Gastrocnemius medialis (tissue), 4 donors: ENCODE results near the gene ZDHHC13. TPM values are rescaled to one million over a fixed set of nuclear protein-coding genes. Genes with fewer than 3 reads are reported as not detected.

ENCODE experiments used
- ATAC-seq, 2 donors: fragments of 150-250 bp; one replicate each; pipeline ENCODE4 v1.9.1; 2016
- DNase-seq, 2 donors: peaks; one replicate each; pipeline ENCODE4 v3.0.0-alpha.2; 2019
- H3K27ac ChIP-seq, 4 donors: fragments of 200-600 bp; sonication (generic); 1 replicate in 1 of 4; 2 replicates in 3 of 4; pipeline ENCODE4 v1.5.1; 2016 to 2018; ENCODE audit warnings: mild to moderate bottlenecking in 2 of 4, moderate library complexity in 1 of 4
- H3K27me3 ChIP-seq, 3 donors: fragments of 200-600 bp; sonication (generic) in 2 of 3; 1 replicate in 1 of 3; 2 replicates in 2 of 3; pipeline versions ENCODE4 v1.5.1 to v1.6.0; 2016 to 2019; ENCODE audit warnings: mild to moderate bottlenecking in 1 of 3, moderate library complexity in 1 of 3
- H3K36me3 ChIP-seq, 2 donors: fragments of 200-600 bp; sonication (generic) in 1 of 2; one replicate each; pipeline ENCODE4 v1.5.1; 2017 to 2018
- H3K4me1 ChIP-seq, 2 donors: fragments of 200-600 bp; sonication (generic) in 1 of 2; one replicate each; pipeline ENCODE4 v1.5.1; 2016 to 2017; ENCODE audit warnings: mild to moderate bottlenecking in 2 of 2
- H3K4me3 ChIP-seq, 4 donors: fragments of 200-600 bp; sonication (generic) in 3 of 4; 1 replicate in 1 of 4; 2 replicates in 3 of 4; pipeline ENCODE4 v1.5.1; 2016 to 2019; ENCODE audit warnings: mild to moderate bottlenecking in 2 of 4
- H3K9me3 ChIP-seq, 3 donors: fragments of 200-600 bp; sonication (generic) in 2 of 3; 1 replicate in 1 of 3; 2 replicates in 2 of 3; pipeline ENCODE4 v1.5.1; 2016 to 2019
- CTCF ChIP-seq, 5 experiments: fragments of 450-650 bp in 3 of 5; fragments of 200-600 bp in 2 of 5; sonication (generic) in 2 of 5; IDR thresholded peaks in 4 of 5; conservative IDR thresholded peaks in 1 of 5; 1 replicate in 4 of 5; 2 replicates in 1 of 5; pipeline ENCODE4 v1.5.1; 2016 to 2019; ENCODE audit warnings: antibody characterized with exemption in 5 of 5, mild to moderate bottlenecking in 3 of 5, moderate library complexity in 3 of 5
- POLR2A ChIP-seq, 2 donors: fragments of 450-650 bp; IDR thresholded peaks; one replicate each; pipeline ENCODE4 v1.6.1; 2017; ENCODE audit warnings: antibody characterized with exemption in 2 of 2, mild to moderate bottlenecking in 2 of 2, moderate library complexity in 2 of 2
- in situ Hi-C, 4 donors: fragments of 200-750 bp; cut with MboI; loops; one replicate each; pipeline versions ENCODE4 v1.15.0 to v1.8.0; 2017; ENCODE audit warnings: low sequenced_read_pairs in 4 of 4
- intact Hi-C: fragments of 100-400 bp; cut with DNase I; formaldehyde crosslinking; loops from one replicate; pipeline ENCODE4 v1.15.1; 2023; ENCODE audit warnings: low total_unique reads
- total RNA-seq, 4 donors: library from RNA; depleted of rRNA; stranded (reverse); fragments of >200 nt; gene quantifications; one replicate each; pipeline versions ENCODE4 v1.1.0 to v1.2.3, GENCODE V29; 2016

The ZDHHC13 gene
- total RNA-seq, 4 donors from 2014 or later: 1.4 to 6.4 (median 3.5) TPM

- peak; percentile 94 to 99 for ATAC-seq
- in situ Hi-C loops: no loop called here
- intact Hi-C loops: loop anchor here (1.0 kb wide), 1 partner anchor 33 kb away; no protein-coding TSS in a partner anchor
- H3K4me1 ChIP-seq: peaks cover 7 to 12% of the 10 kb centered on the region in 2 donors
- no peaks in the 10 kb centered on the region for H3K9me3 ChIP-seq
- no peaks in the 10 kb centered on the region for H3K36me3 ChIP-seq
- no peak for TF ChIP-seq CTCF (IDR thresholded peaks at IDR 0.05 in 4 of 5, conservative IDR thresholded peaks at IDR 0.05 in 1 of 5)
- TF ChIP-seq POLR2A (IDR thresholded peaks at IDR 0.05): no peak
- peak; percentile 64 to 67 for DNase-seq
- no peaks in the 10 kb centered on the region for H3K27me3 ChIP-seq
- no peak overlapping the region for H3K4me3 ChIP-seq
- peak overlapping the region in 3 of 4 donors; percentile 55 to 74 (median 69) for H3K27ac ChIP-seq
Measured at GRCh38 chr11:19110295-19110694, 6.7 kb upstream of the ZDHHC13 start.

GRCh38 chr11:19111809-19112208 lies 5.2 kb upstream of the ZDHHC13 start:
- intact Hi-C loops: no loop called here

GRCh38 chr11:19116276-19116970 lies 545 bp upstream of the ZDHHC13 start:
- Histone ChIP-seq H3K27me3 (peaks cover 0 to 10% (median 6%) of the 10 kb centered on the region in 3 donors), H3K9me3 (no peaks in the 10 kb centered on the region), H3K4me1 (peaks cover 3 to 6% of the 10 kb centered on the region in 2 donors), H3K36me3 (no peaks in the 10 kb centered on the region), H3K4me3 (peak overlapping the region; percentile 65 to 82 (median 72)), H3K27ac (no peak overlapping the region)
- in situ Hi-C loops: no loop called here
- ATAC-seq (no peak), DNase-seq (no peak)
- intact Hi-C loops: loop anchor here (5.0 kb wide), 1 partner anchor 126 kb away; the partner anchor contains the start of gene E2F8
- no peak for TF ChIP-seq POLR2A (IDR thresholded peaks at IDR 0.05)
- no peak for TF ChIP-seq CTCF (IDR thresholded peaks at IDR 0.05 in 4 of 5, conservative IDR thresholded peaks at IDR 0.05 in 1 of 5)

More at GRCh38 chr11:19111809-19112208, 5.2 kb upstream of the ZDHHC13 start:
- Histone ChIP-seq H3K36me3 (no peaks in the 10 kb centered on the region), H3K4me3 (no peak overlapping the region), H3K27ac (no peak overlapping the region), H3K9me3 (no peaks in the 10 kb centered on the region), H3K27me3 (peaks cover 0 to 2% (median 0%) of the 10 kb centered on the region in 3 donors), H3K4me1 (peaks cover 10 to 12% of the 10 kb centered on the region in 2 donors)
- DNase-seq: no peak
- in situ Hi-C loops: no loop called here
- no peak for ATAC-seq
- TF ChIP-seq CTCF (IDR thresholded peaks at IDR 0.05 in 4 of 5, conservative IDR thresholded peaks at IDR 0.05 in 1 of 5) (no peak), POLR2A (IDR thresholded peaks at IDR 0.05) (no peak)

- H3K27ac ChIP-seq: no peak overlapping the region
- peaks cover 3 to 6% of the 10 kb centered on the region in 2 donors for H3K4me1 ChIP-seq
- peaks cover 0 to 10% (median 6%) of the 10 kb centered on the region in 3 donors for H3K27me3 ChIP-seq
- TF ChIP-seq CTCF (IDR thresholded peaks at IDR 0.05 in 4 of 5, conservative IDR thresholded peaks at IDR 0.05 in 1 of 5) (no peak), POLR2A (IDR thresholded peaks at IDR 0.05) (no peak)
- no peaks in the 10 kb centered on the region for H3K9me3 ChIP-seq
- intact Hi-C loops: loop anchor here (5.0 kb wide), 1 partner anchor 125 kb away; the partner anchor contains the start of gene E2F8
- ATAC-seq (no peak), DNase-seq (no peak)
- no peaks in the 10 kb centered on the region for H3K36me3 ChIP-seq
- in situ Hi-C loops: no loop called here
- H3K4me3 ChIP-seq: peak overlapping the region; percentile 65 to 82 (median 72)
Measured at GRCh38 chr11:19117760-19118097, 761 bp downstream of the ZDHHC13 start.
